Astrocyte of the spinal cord (primary cell): ENCODE measurements around the gene YARS1.

Source experiments
- DNase-seq: peaks from one replicate; pipeline ENCODE4 v3.0.0; 2011; ENCODE audit warnings: low read depth, low spot score
- H3K4me3 ChIP-seq: 2 replicates; pipeline ENCODE4 v1.5.1; 2011; ENCODE audit warnings: low read depth, mild to moderate bottlenecking, low read length, moderate library complexity
- in situ Hi-C: cut with HindIII; loops from 2 replicates; pipeline ENCODE4 v1.10.0; 2017; ENCODE audit warnings: low sequenced_read_pairs
- TF ChIP-seq, protein P1 (sequence below): IDR thresholded peaks from 2 replicates; pipeline ENCODE4 v1.5.1; 2012; ENCODE audit warnings: low read depth, mild to moderate bottlenecking, low read length, inconsistent platforms

YARS1 gene

DNA sequence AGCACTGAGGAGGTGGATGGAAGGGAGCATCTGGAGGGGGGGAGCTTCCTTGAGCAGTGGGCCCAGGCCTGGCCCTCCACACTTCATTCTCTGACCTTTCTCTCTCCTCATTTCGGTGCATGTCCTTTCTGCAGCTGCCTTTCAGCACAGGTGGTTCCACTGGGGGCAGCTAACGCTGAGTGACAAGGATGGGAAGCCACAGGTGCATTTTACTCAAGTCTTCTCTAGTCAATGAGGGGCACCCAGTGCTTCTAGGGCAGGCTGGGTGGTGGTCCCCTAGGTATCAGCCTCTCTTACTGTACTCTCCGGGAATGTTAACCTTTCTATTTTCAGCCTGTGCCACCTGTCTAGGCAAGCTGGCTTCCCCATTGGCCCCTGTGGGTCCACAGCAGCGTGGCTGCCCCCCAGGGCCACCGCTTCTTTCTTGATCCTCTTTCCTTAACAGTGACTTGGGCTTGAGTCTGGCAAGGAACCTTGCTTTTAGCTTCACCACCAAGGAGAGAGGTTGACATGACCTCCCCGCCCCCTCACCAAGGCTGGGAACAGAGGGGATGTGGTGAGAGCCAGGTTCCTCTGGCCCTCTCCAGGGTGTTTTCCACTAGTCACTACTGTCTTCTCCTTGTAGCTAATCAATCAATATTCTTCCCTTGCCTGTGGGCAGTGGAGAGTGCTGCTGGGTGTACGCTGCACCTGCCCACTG, 43.2 kb downstream of the YARS1 start:
- DNase-seq = no peak
- TF ChIP-seq, protein P1, sequence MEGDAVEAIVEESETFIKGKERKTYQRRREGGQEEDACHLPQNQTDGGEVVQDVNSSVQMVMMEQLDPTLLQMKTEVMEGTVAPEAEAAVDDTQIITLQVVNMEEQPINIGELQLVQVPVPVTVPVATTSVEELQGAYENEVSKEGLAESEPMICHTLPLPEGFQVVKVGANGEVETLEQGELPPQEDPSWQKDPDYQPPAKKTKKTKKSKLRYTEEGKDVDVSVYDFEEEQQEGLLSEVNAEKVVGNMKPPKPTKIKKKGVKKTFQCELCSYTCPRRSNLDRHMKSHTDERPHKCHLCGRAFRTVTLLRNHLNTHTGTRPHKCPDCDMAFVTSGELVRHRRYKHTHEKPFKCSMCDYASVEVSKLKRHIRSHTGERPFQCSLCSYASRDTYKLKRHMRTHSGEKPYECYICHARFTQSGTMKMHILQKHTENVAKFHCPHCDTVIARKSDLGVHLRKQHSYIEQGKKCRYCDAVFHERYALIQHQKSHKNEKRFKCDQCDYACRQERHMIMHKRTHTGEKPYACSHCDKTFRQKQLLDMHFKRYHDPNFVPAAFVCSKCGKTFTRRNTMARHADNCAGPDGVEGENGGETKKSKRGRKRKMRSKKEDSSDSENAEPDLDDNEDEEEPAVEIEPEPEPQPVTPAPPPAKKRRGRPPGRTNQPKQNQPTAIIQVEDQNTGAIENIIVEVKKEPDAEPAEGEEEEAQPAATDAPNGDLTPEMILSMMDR = no peak
- H3K4me3 ChIP-seq = no peak overlapping the region
- in situ Hi-C loops = no loop called here

DNA sequence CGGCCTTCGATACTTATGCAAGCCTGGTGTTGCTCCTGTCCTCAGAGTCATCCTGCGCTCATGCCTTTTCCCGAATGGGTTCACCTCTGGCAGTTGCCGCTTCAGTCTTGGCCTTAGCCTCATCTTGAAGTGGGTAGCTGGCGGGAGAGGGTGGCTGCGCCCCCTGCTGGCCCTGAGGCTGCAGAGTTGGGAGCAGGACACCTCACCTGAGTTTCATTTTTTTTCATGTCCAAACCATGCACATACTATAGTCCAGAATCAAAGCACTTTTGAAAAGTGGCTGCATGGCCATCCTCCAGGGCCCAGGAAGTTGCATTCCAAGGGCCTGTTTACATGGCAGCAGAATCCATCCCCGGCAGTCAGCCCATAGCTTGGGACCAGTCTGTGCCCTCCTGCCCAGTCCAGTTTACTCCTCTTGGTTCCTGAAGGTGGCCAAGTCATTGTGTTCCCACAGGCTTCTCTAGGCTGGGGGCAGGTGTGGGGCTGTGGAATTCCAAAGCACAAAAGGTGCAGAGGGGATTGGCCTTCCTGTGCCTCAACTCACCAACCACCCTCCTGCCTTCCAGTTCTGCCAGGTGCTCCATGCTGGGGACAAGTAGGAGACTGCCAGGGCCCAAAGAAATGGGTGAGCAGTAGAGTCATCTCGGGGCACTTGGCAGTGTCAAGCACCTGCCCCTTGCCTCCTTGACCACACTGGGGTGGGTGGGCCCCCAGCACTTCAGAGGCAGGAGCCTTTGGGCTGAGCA, 44.0 kb downstream of the YARS1 start:
- DNase-seq = peak; percentile 76
- in situ Hi-C loops = no loop called here
- TF ChIP-seq, protein P1 = peak; percentile 98
- H3K4me3 ChIP-seq = no peak overlapping the region

GRCh38 chr1:32772281-32773017, 44.7 kb downstream of the YARS1 start:
- TF ChIP-seq, protein P1 = no peak
- in situ Hi-C loops = no loop called here
- no peak for DNase-seq
- no peak overlapping the region for H3K4me3 ChIP-seq

DNA sequence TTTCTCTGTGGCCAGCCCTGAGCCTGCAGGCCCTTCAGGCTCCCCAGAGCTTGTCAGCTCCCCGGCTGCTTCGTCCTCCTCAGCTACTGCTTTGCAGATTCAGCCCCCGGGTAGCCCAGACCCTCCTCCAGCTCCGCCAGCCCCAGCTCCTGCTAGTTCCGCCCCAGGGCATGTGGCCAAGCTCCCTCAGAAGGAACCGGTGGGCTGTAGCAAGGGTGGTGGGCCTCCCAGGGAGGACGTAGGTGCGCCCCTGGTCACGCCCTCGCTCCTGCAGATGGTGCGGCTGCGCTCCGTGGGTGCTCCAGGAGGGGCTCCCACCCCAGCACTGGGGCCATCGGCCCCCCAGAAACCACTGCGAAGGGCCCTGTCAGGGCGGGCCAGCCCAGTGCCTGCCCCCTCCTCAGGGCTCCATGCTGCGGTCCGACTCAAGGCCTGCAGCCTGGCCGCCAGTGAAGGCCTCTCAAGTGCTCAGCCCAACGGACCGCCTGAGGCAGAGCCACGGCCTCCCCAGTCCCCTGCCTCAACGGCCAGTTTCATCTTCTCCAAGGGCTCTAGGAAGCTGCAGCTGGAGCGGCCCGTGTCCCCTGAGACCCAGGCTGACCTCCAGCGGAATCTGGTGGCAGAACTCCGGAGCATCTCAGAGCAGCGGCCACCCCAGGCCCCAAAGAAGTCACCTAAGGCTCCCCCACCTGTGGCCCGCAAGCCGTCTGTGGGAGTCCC, 45.4 kb downstream of the YARS1 start:
- DNase-seq = no peak
- H3K4me3 ChIP-seq = no peak overlapping the region
- TF ChIP-seq, protein P1 = no peak
- in situ Hi-C loops = no loop called here

DNA sequence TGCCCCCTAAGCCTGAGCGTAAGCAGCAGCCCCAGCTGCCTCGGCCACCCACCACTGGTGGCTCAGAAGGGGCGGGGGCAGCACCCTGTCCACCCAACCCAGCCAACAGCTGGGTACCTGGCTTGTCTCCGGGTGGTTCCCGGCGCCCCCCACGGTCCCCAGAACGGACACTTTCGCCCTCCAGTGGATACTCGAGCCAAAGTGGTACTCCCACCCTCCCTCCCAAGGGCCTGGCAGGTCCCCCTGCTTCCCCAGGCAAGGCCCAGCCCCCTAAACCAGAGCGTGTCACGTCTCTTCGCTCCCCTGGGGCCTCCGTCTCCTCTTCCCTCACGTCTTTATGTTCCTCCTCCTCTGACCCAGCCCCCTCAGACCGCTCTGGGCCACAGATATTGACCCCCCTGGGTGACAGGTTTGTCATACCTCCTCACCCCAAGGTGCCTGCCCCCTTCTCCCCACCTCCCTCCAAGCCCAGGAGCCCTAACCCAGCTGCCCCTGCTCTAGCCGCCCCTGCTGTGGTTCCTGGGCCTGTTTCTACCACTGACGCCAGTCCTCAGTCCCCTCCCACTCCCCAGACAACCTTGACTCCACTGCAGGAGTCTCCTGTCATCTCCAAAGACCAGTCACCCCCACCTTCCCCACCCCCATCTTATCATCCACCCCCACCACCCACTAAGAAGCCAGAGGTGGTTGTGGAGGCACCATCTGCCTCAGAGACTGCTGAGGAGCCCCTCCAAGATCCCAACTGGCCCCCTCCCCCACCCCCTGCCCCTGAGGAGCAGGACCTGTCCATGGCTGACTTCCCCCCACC, 46.2 kb downstream of the YARS1 start:
- in situ Hi-C loops = no loop called here
- DNase-seq = no peak
- TF ChIP-seq, protein P1 = no peak
- no peak overlapping the region for H3K4me3 ChIP-seq
